GM23338 (cell line): ENCODE data around the gene PIGN. TPM values are rescaled to one million over a fixed set of nuclear protein-coding genes. Genes with fewer than 3 reads are reported as not detected.

Experiments used
- ATAC-seq: fragments of 200-7000 bp; cut with Tn5 transposase; 3 replicates; pipeline ENCODE4 v1.9.1; 2020
- DNase-seq: peaks from one replicate; pipeline ENCODE4 v3.0.0-alpha.2; 2015; ENCODE audit warnings: low spot score
- H2AFZ ChIP-seq: fragments of 200-600 bp; sonication (generic); 2 replicates; pipeline ENCODE4 v1.8.0; 2016; ENCODE audit warnings: antibody characterized with exemption, mild to moderate bottlenecking, moderate library complexity
- H3F3A ChIP-seq: fragments of 200-600 bp; sonication (generic); replicated peaks from 2 replicates; pipeline ENCODE4 v1.8.0; 2017; ENCODE audit warnings: antibody characterized with exemption, mixed run types, low read depth
- H3K27ac ChIP-seq: fragments of 200-600 bp; sonication (generic); 2 replicates; pipeline ENCODE4 v1.6.1; 2016; ENCODE audit warnings: low read depth
- H3K27me3 ChIP-seq: fragments of 200-600 bp; sonication (generic); 2 replicates; pipeline ENCODE4 v1.8.0; 2016; ENCODE audit warnings: mild to moderate bottlenecking, mixed run types, moderate library complexity; ENCODE audit not compliant: insufficient read depth
- H3K36me3 ChIP-seq: fragments of 200-600 bp; sonication (generic); 2 replicates; pipeline ENCODE4 v1.8.0; 2016; ENCODE audit warnings: mild to moderate bottlenecking; ENCODE audit not compliant: insufficient read depth
- H3K4me1 ChIP-seq: fragments of 200-600 bp; sonication (generic); 2 replicates; pipeline ENCODE4 v1.8.0; 2016; ENCODE audit warnings: mild to moderate bottlenecking, moderate library complexity; ENCODE audit not compliant: insufficient read depth
- H3K4me2 ChIP-seq: fragments of 200-600 bp; sonication (generic); 2 replicates; pipeline ENCODE4 v1.7.1; 2017; ENCODE audit warnings: mixed run types
- H3K4me3 ChIP-seq: fragments of 200-600 bp; sonication (generic); 2 replicates; pipeline ENCODE4 v1.6.1; 2016; ENCODE audit warnings: mixed run types
- H3K79me2 ChIP-seq: fragments of 200-600 bp; sonication (generic); replicated peaks from 2 replicates; pipeline ENCODE4 v1.8.0; 2017; ENCODE audit warnings: mild to moderate bottlenecking; ENCODE audit not compliant: insufficient read depth
- H3K9me2 ChIP-seq: fragments of 200-600 bp; sonication (generic); 2 replicates; pipeline ENCODE4 v1.8.0; 2017; ENCODE audit not compliant: insufficient read depth
- H4K20me1 ChIP-seq: fragments of 200-600 bp; sonication (generic); replicated peaks from 2 replicates; pipeline ENCODE4 v1.8.0; 2017; ENCODE audit warnings: mild to moderate bottlenecking; ENCODE audit not compliant: insufficient read depth
- H3K27ac Mint-ChIP-seq: 2 replicates; pipeline ENCODE4 v1.8.0; 2020; ENCODE audit warnings: inconsistent platforms, mild to moderate bottlenecking, moderate library complexity, mixed read lengths
- H3K27me3 Mint-ChIP-seq: 3 replicates; pipeline ENCODE4 v1.8.0; 2022; ENCODE audit warnings: low read depth, mild to moderate bottlenecking, moderate library complexity, mixed read lengths, inconsistent platforms; ENCODE audit not compliant: insufficient read depth, poor library complexity
- H3K36me3 Mint-ChIP-seq: 3 replicates; pipeline ENCODE4 v1.8.0; 2021; ENCODE audit warnings: low read depth, mild to moderate bottlenecking, inconsistent platforms, moderate library complexity, mixed read lengths
- H3K4me1 Mint-ChIP-seq: 3 replicates; pipeline ENCODE4 v1.8.0; 2020; ENCODE audit warnings: mild to moderate bottlenecking, inconsistent platforms, mixed read lengths
- H3K4me3 Mint-ChIP-seq: 3 replicates; pipeline ENCODE4 v1.8.0; 2021; ENCODE audit warnings: moderate library complexity, mild to moderate bottlenecking, inconsistent platforms, mixed read lengths
- H3K9me3 Mint-ChIP-seq: 3 replicates; pipeline ENCODE4 v1.8.0; 2020; ENCODE audit warnings: moderate library complexity, mild to moderate bottlenecking, inconsistent platforms, mixed read lengths
- CTCF ChIP-seq, 2 experiments: fragments of 200-600 bp in 1 of 2; sonication (generic) in 1 of 2; conservative IDR thresholded peaks; 2 replicates each; pipeline versions ENCODE4 v1.5.1 to v1.6.1; 2016 to 2017; ENCODE audit warnings: antibody characterized with exemption in 2 of 2, low read depth in 2 of 2, mild to moderate bottlenecking in 2 of 2, moderate library complexity in 1 of 2
- EZH2phosphoT487 ChIP-seq: fragments of 200-600 bp; sonication (generic); IDR thresholded peaks from one replicate; pipeline ENCODE4 v1.8.1; 2018; ENCODE audit warnings: antibody characterized with exemption; ENCODE audit not compliant: unreplicated experiment
- NANOG ChIP-seq: IDR thresholded peaks from 2 replicates; pipeline ENCODE4 v1.6.1; 2016; ENCODE audit warnings: antibody characterized with exemption, borderline replicate concordance
- POLR2AphosphoS5 ChIP-seq: IDR thresholded peaks from 2 replicates; pipeline ENCODE4 v1.6.1; 2016; ENCODE audit warnings: antibody characterized with exemption, low read depth
- STAT1 ChIP-seq: IDR thresholded peaks from one replicate; pipeline ENCODE4 v1.6.1; 2016; ENCODE audit warnings: antibody characterized with exemption; ENCODE audit not compliant: unreplicated experiment
- ZNF114 ChIP-seq: fragments of 250-450 bp; sonication (Bioruptor Pico); IDR thresholded peaks from 2 replicates; pipeline ENCODE4 v1.5.0; 2020; ENCODE audit warnings: mild to moderate bottlenecking, moderate library complexity
- ZNF331 ChIP-seq: fragments of 250-450 bp; sonication (Bioruptor Pico); IDR thresholded peaks from 2 replicates; pipeline ENCODE4 v1.5.0; 2020; ENCODE audit warnings: low read depth, mild to moderate bottlenecking, moderate library complexity
- ZNF462 ChIP-seq: fragments of 250-450 bp; sonication (Bioruptor Pico); IDR thresholded peaks from 2 replicates; pipeline ENCODE4 v1.5.0; 2020; ENCODE audit warnings: mild to moderate bottlenecking, moderate library complexity
- polyA plus RNA-seq: library from polyadenylated mRNA; unstranded; fragments of >200 nt; fragmentation: Nextera tagmentation; extraction: Ambion mirVana; gene quantifications from 2 replicates; pipeline ENCODE4 v1.2.1, GENCODE V29; 2016
- total RNA-seq: library from RNA; depleted of rRNA; stranded (reverse); fragments of >200 nt; shearing (Covaris generic); gene quantifications from 2 replicates; pipeline ENCODE4 v1.2.3, GENCODE V29; 2014
- TF ChIP-seq, protein P1 (sequence below): IDR thresholded peaks from 2 replicates; pipeline ENCODE4 v1.6.1; 2016; ENCODE audit warnings: antibody characterized with exemption
- TF ChIP-seq, protein P2 (sequence below): IDR thresholded peaks from one replicate; pipeline ENCODE4 v1.6.1; 2018; ENCODE audit warnings: antibody characterized with exemption; ENCODE audit not compliant: unreplicated experiment

The PIGN gene
- total and polyA plus RNA-seq, 2 experiments from 2014 or later: 9.4 to 33.0 TPM

GRCh38 chr18:62106271-62106670, 80.6 kb downstream of the PIGN start (continued):
- no peak for TF ChIP-seq ZNF462
- no peak for TF ChIP-seq ZNF331 (CRISPR knock-in tag)
- no peak for TF ChIP-seq CTCF (conservative IDR thresholded peaks at IDR 0.05; ENCODE audit: low read depth in 2 of 2)

- Mint-ChIP-seq H3K4me1 (peaks cover 6% of the 10 kb centered on the region; the same call in 2 of the 3 replicates), H3K4me3 (no peak overlapping the region), H3K27ac (no peak overlapping the region), H3K9me3 (no peaks in the 10 kb centered on the region), H3K27me3 (no peaks in the 10 kb centered on the region), H3K36me3 (no peaks in the 10 kb centered on the region)
- Histone ChIP-seq H4K20me1 (no peaks in the 10 kb centered on the region), H3F3A (no peaks in the 10 kb centered on the region), H2AFZ (no peak overlapping the region), H3K4me3 (no peak overlapping the region), H3K4me1 (no peaks in the 10 kb centered on the region), H3K36me3 (no peaks in the 10 kb centered on the region), H3K27me3 (no peaks in the 10 kb centered on the region), H3K4me2 (no peak overlapping the region), H3K9me2 (no peaks in the 10 kb centered on the region), H3K27ac (no peak overlapping the region), H3K79me2 (no peaks in the 10 kb centered on the region)
- TF ChIP-seq ZNF331 (CRISPR knock-in tag) (no peak), EZH2phosphoT487 (no peak), STAT1 (no peak), ZNF114 (CRISPR knock-in tag) (no peak), NANOG (no peak), POLR2AphosphoS5 (no peak), CTCF (conservative IDR thresholded peaks at IDR 0.05; ENCODE audit: low read depth in 2 of 2) (no peak)
- TF ChIP-seq, protein P1, sequence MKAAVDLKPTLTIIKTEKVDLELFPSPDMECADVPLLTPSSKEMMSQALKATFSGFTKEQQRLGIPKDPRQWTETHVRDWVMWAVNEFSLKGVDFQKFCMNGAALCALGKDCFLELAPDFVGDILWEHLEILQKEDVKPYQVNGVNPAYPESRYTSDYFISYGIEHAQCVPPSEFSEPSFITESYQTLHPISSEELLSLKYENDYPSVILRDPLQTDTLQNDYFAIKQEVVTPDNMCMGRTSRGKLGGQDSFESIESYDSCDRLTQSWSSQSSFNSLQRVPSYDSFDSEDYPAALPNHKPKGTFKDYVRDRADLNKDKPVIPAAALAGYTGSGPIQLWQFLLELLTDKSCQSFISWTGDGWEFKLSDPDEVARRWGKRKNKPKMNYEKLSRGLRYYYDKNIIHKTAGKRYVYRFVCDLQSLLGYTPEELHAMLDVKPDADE: no peak
- TF ChIP-seq, protein P2, sequence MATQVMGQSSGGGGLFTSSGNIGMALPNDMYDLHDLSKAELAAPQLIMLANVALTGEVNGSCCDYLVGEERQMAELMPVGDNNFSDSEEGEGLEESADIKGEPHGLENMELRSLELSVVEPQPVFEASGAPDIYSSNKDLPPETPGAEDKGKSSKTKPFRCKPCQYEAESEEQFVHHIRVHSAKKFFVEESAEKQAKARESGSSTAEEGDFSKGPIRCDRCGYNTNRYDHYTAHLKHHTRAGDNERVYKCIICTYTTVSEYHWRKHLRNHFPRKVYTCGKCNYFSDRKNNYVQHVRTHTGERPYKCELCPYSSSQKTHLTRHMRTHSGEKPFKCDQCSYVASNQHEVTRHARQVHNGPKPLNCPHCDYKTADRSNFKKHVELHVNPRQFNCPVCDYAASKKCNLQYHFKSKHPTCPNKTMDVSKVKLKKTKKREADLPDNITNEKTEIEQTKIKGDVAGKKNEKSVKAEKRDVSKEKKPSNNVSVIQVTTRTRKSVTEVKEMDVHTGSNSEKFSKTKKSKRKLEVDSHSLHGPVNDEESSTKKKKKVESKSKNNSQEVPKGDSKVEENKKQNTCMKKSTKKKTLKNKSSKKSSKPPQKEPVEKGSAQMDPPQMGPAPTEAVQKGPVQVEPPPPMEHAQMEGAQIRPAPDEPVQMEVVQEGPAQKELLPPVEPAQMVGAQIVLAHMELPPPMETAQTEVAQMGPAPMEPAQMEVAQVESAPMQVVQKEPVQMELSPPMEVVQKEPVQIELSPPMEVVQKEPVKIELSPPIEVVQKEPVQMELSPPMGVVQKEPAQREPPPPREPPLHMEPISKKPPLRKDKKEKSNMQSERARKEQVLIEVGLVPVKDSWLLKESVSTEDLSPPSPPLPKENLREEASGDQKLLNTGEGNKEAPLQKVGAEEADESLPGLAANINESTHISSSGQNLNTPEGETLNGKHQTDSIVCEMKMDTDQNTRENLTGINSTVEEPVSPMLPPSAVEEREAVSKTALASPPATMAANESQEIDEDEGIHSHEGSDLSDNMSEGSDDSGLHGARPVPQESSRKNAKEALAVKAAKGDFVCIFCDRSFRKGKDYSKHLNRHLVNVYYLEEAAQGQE: no peak
- DNase-seq (no peak), ATAC-seq (no peak)
These were observed 81.5 kb downstream of the PIGN start for GRCh38 chr18:62105376-62105775.
